ENCODE data around the gene GAB2. TPM values are rescaled to one million over a fixed set of nuclear protein-coding genes. Genes with fewer than 3 reads are reported as not detected.

GAB2 gene
- total RNA-seq, 1 experiment from 2014 or later = 3.3 TPM

DNA sequence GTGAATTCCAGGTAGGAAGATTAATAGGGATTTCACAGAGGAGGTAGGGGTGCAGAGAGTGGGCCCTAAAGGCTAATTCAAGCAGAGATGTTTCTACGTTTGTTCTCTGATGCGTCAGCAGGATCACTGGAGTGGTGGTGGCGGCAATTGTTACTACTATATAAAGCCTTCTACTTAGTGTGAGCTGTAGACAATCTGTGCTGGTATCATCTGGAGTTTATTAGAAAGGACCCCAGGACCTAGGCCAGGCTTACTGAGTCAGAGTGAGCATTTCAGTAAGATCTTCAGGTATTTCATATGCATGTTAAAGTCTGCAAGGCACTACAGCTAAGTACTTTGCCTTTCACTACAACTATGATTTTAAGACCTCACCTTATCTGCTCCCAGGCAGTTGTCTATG is 169.4 kb downstream of the GAB2 start:
- H3K27me3 ChIP-seq (ENCODE audit: insufficient read depth, low read length) = no peaks in the 10 kb centered on the region
- Mint-ChIP-seq H3K4me3 (no peak overlapping the region), H3K9me3 (no peaks in the 10 kb centered on the region; a peak in 1 of 5 replicates), H3K4me1 (no peaks in the 10 kb centered on the region), H3K27ac (no peak overlapping the region), H3K36me3 (ENCODE audit: insufficient read depth in 1 of 3, low read depth in 3 of 3) (peaks cover 0 to 8% (median 4%) of the 10 kb centered on the region in 3 experiments; a peak in 3 of 7 replicates), H3K27me3 (ENCODE audit: low read depth) (no peaks in the 10 kb centered on the region)
- no peak overlapping the region for H4K91ac ChIP-seq (ENCODE audit: insufficient read length, low read depth, low read length)
- no peak overlapping the region for H2BK20ac ChIP-seq (ENCODE audit: low read depth, low read length, poor library complexity, severe bottlenecking)
- H3K4ac ChIP-seq (ENCODE audit: low read depth, low read length) = no peak overlapping the region
- H3K79me2 ChIP-seq (ENCODE audit: insufficient read depth, low read length) = no peaks in the 10 kb centered on the region
- no peak overlapping the region for H2BK15ac ChIP-seq (ENCODE audit: low read depth, low read length)
- H3K23me2 ChIP-seq (ENCODE audit: insufficient read length, low read depth, low read length, poor library complexity, severe bottlenecking) = no peaks in the 10 kb centered on the region
- H4K8ac ChIP-seq (replicated peaks; ENCODE audit: insufficient read length, low read depth, low read length) = no peak overlapping the region
- H3K4me1 ChIP-seq (ENCODE audit: insufficient read depth, low read length) = no peaks in the 10 kb centered on the region
- H3K27ac ChIP-seq (ENCODE audit: insufficient read length, low read depth, low read length) = no peak overlapping the region
- H3K18ac ChIP-seq (ENCODE audit: insufficient read length, low read depth, low read length) = no peak overlapping the region
- no peak overlapping the region for H2BK120ac ChIP-seq (ENCODE audit: low read depth, low read length, poor library complexity, severe bottlenecking)
- no peak overlapping the region for H3K9ac ChIP-seq (ENCODE audit: extremely low read depth, insufficient read length, low read length)
- no CpG with 5 or more reads among the region's 3 CpGs for WGBS (ENCODE audit: extremely low coverage, insufficient read length, low lambda C conversion rate)
- H2AFZ ChIP-seq (ENCODE audit: low read length) = no peak overlapping the region
- H3K9me3 ChIP-seq (ENCODE audit: control insufficient read depth, low read depth, low read length) = no peaks in the 10 kb centered on the region
- H2AK5ac ChIP-seq (ENCODE audit: insufficient read length, low read length) = no peak overlapping the region
- no peak for DNase-seq
- no peak overlapping the region for H4K5ac ChIP-seq (ENCODE audit: insufficient read length, low read depth, low read length)
- no peak overlapping the region for H3K14ac ChIP-seq (ENCODE audit: insufficient read depth, low read length)
- H3T11ph ChIP-seq (ENCODE audit: low read length) = no peak overlapping the region
- H3K23ac ChIP-seq (ENCODE audit: insufficient read length, low read depth, low read length) = no peak overlapping the region
- H2BK5ac ChIP-seq (ENCODE audit: insufficient read length, low read length) = no peak overlapping the region
- no peaks in the 10 kb centered on the region for H3K79me1 ChIP-seq (ENCODE audit: insufficient read depth, low read depth, low read length, poor library complexity, severe bottlenecking)
- H3K4me2 ChIP-seq (ENCODE audit: insufficient read depth, insufficient read length, low read length) = no peak overlapping the region
- TF ChIP-seq, protein P1, sequence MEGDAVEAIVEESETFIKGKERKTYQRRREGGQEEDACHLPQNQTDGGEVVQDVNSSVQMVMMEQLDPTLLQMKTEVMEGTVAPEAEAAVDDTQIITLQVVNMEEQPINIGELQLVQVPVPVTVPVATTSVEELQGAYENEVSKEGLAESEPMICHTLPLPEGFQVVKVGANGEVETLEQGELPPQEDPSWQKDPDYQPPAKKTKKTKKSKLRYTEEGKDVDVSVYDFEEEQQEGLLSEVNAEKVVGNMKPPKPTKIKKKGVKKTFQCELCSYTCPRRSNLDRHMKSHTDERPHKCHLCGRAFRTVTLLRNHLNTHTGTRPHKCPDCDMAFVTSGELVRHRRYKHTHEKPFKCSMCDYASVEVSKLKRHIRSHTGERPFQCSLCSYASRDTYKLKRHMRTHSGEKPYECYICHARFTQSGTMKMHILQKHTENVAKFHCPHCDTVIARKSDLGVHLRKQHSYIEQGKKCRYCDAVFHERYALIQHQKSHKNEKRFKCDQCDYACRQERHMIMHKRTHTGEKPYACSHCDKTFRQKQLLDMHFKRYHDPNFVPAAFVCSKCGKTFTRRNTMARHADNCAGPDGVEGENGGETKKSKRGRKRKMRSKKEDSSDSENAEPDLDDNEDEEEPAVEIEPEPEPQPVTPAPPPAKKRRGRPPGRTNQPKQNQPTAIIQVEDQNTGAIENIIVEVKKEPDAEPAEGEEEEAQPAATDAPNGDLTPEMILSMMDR (conservative IDR thresholded peaks at IDR 0.05) = no peak
- no peak overlapping the region for H2BK12ac ChIP-seq (ENCODE audit: insufficient read length, low read depth, low read length)
- H4K20me1 ChIP-seq (ENCODE audit: control insufficient read depth, insufficient read depth, insufficient read length) = no peaks in the 10 kb centered on the region
- H3K56ac ChIP-seq (ENCODE audit: insufficient read length, low read depth, low read length) = no peak overlapping the region

Measured in H9 (cell line).